DOHH2 (cell line): ENCODE data around the gene PPFIBP2.

ENCODE experiments used
- EZH2phosphoT487 ChIP-seq: fragments of 200-600 bp; sonication (generic); IDR thresholded peaks from 2 replicates; pipeline ENCODE4 v1.6.1; 2017; ENCODE audit warnings: borderline replicate concordance, mild to moderate bottlenecking, antibody characterized with exemption, low read length, moderate library complexity, mixed read lengths
- TF ChIP-seq, protein P1 (sequence below): fragments of 200-600 bp; sonication (generic); IDR thresholded peaks from one replicate; pipeline ENCODE4 v1.5.1; 2014; ENCODE audit warnings: antibody characterized with exemption, mild to moderate bottlenecking, low read depth, low read length; ENCODE audit not compliant: poor library complexity, severe bottlenecking

DNA sequence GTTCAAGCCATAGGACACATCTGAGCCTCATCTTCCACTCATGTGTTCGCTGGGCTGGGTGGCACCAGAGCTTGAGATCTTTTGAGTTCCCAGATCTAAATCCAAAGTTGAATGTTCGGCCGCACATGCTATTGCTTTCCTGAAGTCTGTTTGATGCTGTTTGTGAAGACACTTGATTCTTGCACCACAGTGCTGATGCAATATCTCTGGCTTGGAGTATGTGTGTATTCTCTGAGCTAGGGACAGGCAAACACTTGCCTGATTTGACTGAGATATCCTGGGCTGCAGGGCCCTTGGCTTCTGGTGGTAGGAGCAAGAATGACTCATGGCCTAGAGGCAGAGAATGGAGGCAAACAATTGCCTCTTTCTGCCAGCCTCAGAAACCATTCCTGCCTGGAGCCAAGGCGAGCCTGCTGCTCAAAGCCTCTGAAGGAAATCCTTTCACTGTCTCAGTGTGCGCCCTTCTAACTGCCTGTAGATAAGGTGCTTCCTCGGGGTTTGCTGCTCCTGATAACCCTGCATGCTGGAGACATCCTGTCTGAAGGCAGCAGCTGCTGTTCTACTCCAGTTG lies 86.5 kb downstream of the PPFIBP2 start:
- TF ChIP-seq, protein P1, sequence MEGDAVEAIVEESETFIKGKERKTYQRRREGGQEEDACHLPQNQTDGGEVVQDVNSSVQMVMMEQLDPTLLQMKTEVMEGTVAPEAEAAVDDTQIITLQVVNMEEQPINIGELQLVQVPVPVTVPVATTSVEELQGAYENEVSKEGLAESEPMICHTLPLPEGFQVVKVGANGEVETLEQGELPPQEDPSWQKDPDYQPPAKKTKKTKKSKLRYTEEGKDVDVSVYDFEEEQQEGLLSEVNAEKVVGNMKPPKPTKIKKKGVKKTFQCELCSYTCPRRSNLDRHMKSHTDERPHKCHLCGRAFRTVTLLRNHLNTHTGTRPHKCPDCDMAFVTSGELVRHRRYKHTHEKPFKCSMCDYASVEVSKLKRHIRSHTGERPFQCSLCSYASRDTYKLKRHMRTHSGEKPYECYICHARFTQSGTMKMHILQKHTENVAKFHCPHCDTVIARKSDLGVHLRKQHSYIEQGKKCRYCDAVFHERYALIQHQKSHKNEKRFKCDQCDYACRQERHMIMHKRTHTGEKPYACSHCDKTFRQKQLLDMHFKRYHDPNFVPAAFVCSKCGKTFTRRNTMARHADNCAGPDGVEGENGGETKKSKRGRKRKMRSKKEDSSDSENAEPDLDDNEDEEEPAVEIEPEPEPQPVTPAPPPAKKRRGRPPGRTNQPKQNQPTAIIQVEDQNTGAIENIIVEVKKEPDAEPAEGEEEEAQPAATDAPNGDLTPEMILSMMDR: no peak
- TF ChIP-seq EZH2phosphoT487: no peak
